IMR-90 (cell line): Measurements from ENCODE around the gene DOCK7. TPM values are rescaled to one million over a fixed set of nuclear protein-coding genes. Genes with fewer than 3 reads are reported as not detected.

Experiments used
- ATAC-seq: fragments of 200-7000 bp; cut with Tn5 transposase; 2 replicates; pipeline ENCODE4 v1.9.1; 2020; ENCODE audit warnings: low read depth, mild to moderate bottlenecking, moderate library complexity
- BruUV-seq: library from RNA; stranded (reverse); fragments of 400-500 nt; replicated peaks from 2 replicates; lab custom pipeline; 2021; lab: Mats Ljungman, UMichigan
- CTCF ChIA-PET: fragments of 300-600 bp; formaldehyde crosslinking; extraction: SDS; loops from one replicate; lab custom pipeline; 2021; ENCODE audit warnings: antibody characterized with exemption; lab: Yijun Ruan, JAX
- POLR2A ChIA-PET: fragments of 300-600 bp; sonication (Branson Sonifier 250); formaldehyde crosslinking; loops from one replicate; lab custom pipeline; 2022; ENCODE audit warnings: antibody characterized with exemption; ENCODE audit not compliant: unreplicated experiment; lab: Charles Lee
- DNase-seq: peaks from one replicate; pipeline ENCODE4 v3.0.0; 2013
- H2AFZ ChIP-seq: replicated peaks from 2 replicates; pipeline ENCODE3; 2013; ENCODE audit warnings: low read length, mild to moderate bottlenecking; ENCODE audit not compliant: poor library complexity
- H2AK5ac ChIP-seq: 2 replicates; pipeline ENCODE4 v1.6.1; 2013; ENCODE audit warnings: low read depth, low read length, inconsistent platforms
- H2AK9ac ChIP-seq: replicated peaks from 2 replicates; pipeline ENCODE3; 2013; ENCODE audit warnings: mild to moderate bottlenecking, low read depth, low read length, moderate library complexity; ENCODE audit not compliant: poor library complexity
- H2BK120ac ChIP-seq: 2 replicates; pipeline ENCODE4 v1.6.1; 2013; ENCODE audit warnings: low read depth, low read length, inconsistent platforms
- H2BK15ac ChIP-seq: 3 replicates; pipeline ENCODE4 v1.6.1; 2013; ENCODE audit warnings: low read depth, low read length, inconsistent platforms
- H2BK20ac ChIP-seq: 2 replicates; pipeline ENCODE4 v1.6.1; 2013; ENCODE audit warnings: low read depth, mild to moderate bottlenecking, inconsistent platforms, low read length, moderate library complexity
- H2BK5ac ChIP-seq: 2 replicates; pipeline ENCODE4 v1.6.1; 2013; ENCODE audit warnings: mild to moderate bottlenecking, low read depth, low read length, inconsistent platforms; ENCODE audit not compliant: poor library complexity, severe bottlenecking
- H3K14ac ChIP-seq: replicated peaks from 2 replicates; pipeline ENCODE4 v1.6.1; 2013; ENCODE audit warnings: low read depth, low read length, inconsistent platforms
- H3K18ac ChIP-seq: 2 replicates; pipeline ENCODE4 v1.6.1; 2013; ENCODE audit warnings: low read depth, low read length, control low read depth
- H3K23ac ChIP-seq: 2 replicates; pipeline ENCODE4 v1.6.1; 2013; ENCODE audit warnings: low read depth, low read length, inconsistent platforms
- H3K27ac ChIP-seq: 2 replicates; pipeline ENCODE4 v1.5.1; 2013; ENCODE audit warnings: mild to moderate bottlenecking, control low read depth, low read length; ENCODE audit not compliant: insufficient read depth
- H3K27me3 ChIP-seq: 2 replicates; pipeline ENCODE4 v1.6.1; 2013; ENCODE audit warnings: low read length; ENCODE audit not compliant: control insufficient read depth, insufficient read depth
- H3K36me3 ChIP-seq: 2 replicates; pipeline ENCODE4 v1.6.1; 2013; ENCODE audit warnings: low read length, mixed read lengths; ENCODE audit not compliant: control insufficient read depth, insufficient read depth
- H3K4ac ChIP-seq: 2 replicates; pipeline ENCODE4 v1.6.1; 2013; ENCODE audit warnings: low read depth, low read length, inconsistent platforms
- H3K4me1 ChIP-seq: 2 replicates; pipeline ENCODE4 v1.6.1; 2013; ENCODE audit warnings: low read length, mixed read lengths; ENCODE audit not compliant: control insufficient read depth, insufficient read depth
- H3K4me2 ChIP-seq: 2 replicates; pipeline ENCODE4 v1.6.1; 2013; ENCODE audit warnings: low read depth, mild to moderate bottlenecking, control low read depth, low read length, moderate library complexity
- H3K4me3 ChIP-seq: 2 replicates; pipeline ENCODE4 v1.5.1; 2013; ENCODE audit warnings: low read depth, mild to moderate bottlenecking, control low read depth, low read length, moderate library complexity; ENCODE audit not compliant: insufficient read depth
- H3K56ac ChIP-seq: 2 replicates; pipeline ENCODE4 v1.6.1; 2013; ENCODE audit warnings: low read length, inconsistent platforms; ENCODE audit not compliant: insufficient read depth; ENCODE audit errors: extremely low read depth
- H3K79me1 ChIP-seq, 2 experiments: 2 replicates each; pipeline ENCODE4 v1.6.1; 2013; ENCODE audit warnings: low read length in 2 of 2, inconsistent platforms in 1 of 2, low read depth in 1 of 2
- H3K9ac ChIP-seq: 2 replicates; pipeline ENCODE4 v1.6.1; 2013; ENCODE audit warnings: low read depth, low read length, control low read depth
- H3K9me1 ChIP-seq: 2 replicates; pipeline ENCODE4 v1.6.1; 2013; ENCODE audit warnings: low read length, inconsistent platforms; ENCODE audit not compliant: insufficient read depth
- H3K9me3 ChIP-seq: 2 replicates; pipeline ENCODE4 v1.6.1; 2013; ENCODE audit warnings: low read length; ENCODE audit not compliant: control insufficient read depth, insufficient read depth
- H4K20me1 ChIP-seq: 2 replicates; pipeline ENCODE4 v1.6.1; 2013; ENCODE audit warnings: low read length, inconsistent platforms; ENCODE audit not compliant: insufficient read depth
- H4K5ac ChIP-seq: 2 replicates; pipeline ENCODE4 v1.6.1; 2013; ENCODE audit warnings: mild to moderate bottlenecking, low read depth, low read length, control low read depth
- H4K8ac ChIP-seq, 2 experiments: 2 replicates each; pipeline ENCODE4 v1.6.1; 2013; ENCODE audit warnings: low read depth in 2 of 2, low read length in 2 of 2, control low read depth in 1 of 2, inconsistent platforms in 1 of 2
- H4K91ac ChIP-seq: 2 replicates; pipeline ENCODE4 v1.6.1; 2013; ENCODE audit warnings: low read depth, low read length, inconsistent platforms; ENCODE audit not compliant: insufficient read depth
- BHLHE40 ChIP-seq: fragments of 150-350 bp; IDR thresholded peaks from 2 replicates; pipeline ENCODE4 v1.6.1; 2016; ENCODE audit warnings: mild to moderate bottlenecking, low read depth, low read length
- CEBPB ChIP-seq: IDR thresholded peaks from 2 replicates; pipeline ENCODE4 v1.6.1; 2012; ENCODE audit warnings: low read depth, low read length, improper control_type of control experiment
- CHD1 ChIP-seq: IDR thresholded peaks from 2 replicates; pipeline ENCODE4 v1.6.1; 2012; ENCODE audit warnings: low read depth, low read length, improper control_type of control experiment
- RAD21 ChIP-seq: IDR thresholded peaks from 2 replicates; pipeline ENCODE4 v1.6.1; 2012; ENCODE audit warnings: low read length, improper control_type of control experiment
- SMC3 ChIP-seq: fragments of 150-350 bp; IDR thresholded peaks from 2 replicates; pipeline ENCODE4 v1.6.1; 2016; ENCODE audit warnings: low read depth, mild to moderate bottlenecking, antibody characterized with exemption, low read length, moderate library complexity
- WGBS, 2 experiments: methylation state at CpG; one replicate each; pipeline versions ENCODE4 v1.1.5 to v1.1.7; 2013; ENCODE audit warnings: missing lambda C conversion rate in 2 of 2; ENCODE audit not compliant: insufficient read length in 1 of 2; ENCODE audit errors: extremely low coverage in 2 of 2; 5-methylcytosine and 5-hydroxymethylcytosine counted together
- dilution Hi-C: fragments of 300-500 bp; cut with HindIII; formaldehyde crosslinking; loops from one replicate; pipeline ENCODE4 v1.14.3; 2018; ENCODE audit warnings: low sequenced_read_pairs; ENCODE audit not compliant: unreplicated experiment
- in situ Hi-C: fragments of 300-500 bp; cut with MboI; formaldehyde crosslinking; loops from 3 replicates; pipeline ENCODE4 v1.14.3; 2019; ENCODE audit warnings: low sequenced_read_pairs, inconsistent platforms, mixed read lengths
- intact Hi-C: fragments of 100-400 bp; cut with micrococcal nuclease; formaldehyde crosslinking; loops from 2 replicates; pipeline ENCODE4 v1.10.0; 2022
- polyA plus RNA-seq, 3 experiments: library from polyadenylated mRNA; depleted of rRNA; stranded (reverse); fragments of >200 nt; gene quantifications; 2 replicates each; pipeline ENCODE4 v1.2.3, GENCODE V29; 2012; ENCODE audit warnings: low replicate concordance in 1 of 3
- total RNA-seq: library from RNA; depleted of rRNA; stranded (reverse); fragments of >200 nt; gene quantifications from 2 replicates; pipeline ENCODE4 v1.2.3, GENCODE V29; 2012
- TF ChIP-seq, protein P1 (sequence below): conservative IDR thresholded peaks from 2 replicates; pipeline ENCODE4 v1.5.1; 2012; ENCODE audit warnings: mild to moderate bottlenecking, low read depth, low read length, improper control_type of control experiment

The DOCK7 gene
- total and polyA plus RNA-seq, 2 of the 4 experiments (the other 2 are of a cell fraction): 38.0 to 97.7 TPM

GRCh38 chr1:62593825-62594394 lies 94.3 kb downstream of the DOCK7 start:
- peak; percentile 20 for DNase-seq
- no peak overlapping the region for H2BK15ac ChIP-seq
- H4K8ac ChIP-seq: no peak overlapping the region; a peak in 1 of 4 replicates
- in situ Hi-C loops (no loop called here), intact Hi-C loops (no loop called here), dilution Hi-C loops (no loop called here)
- H2BK20ac ChIP-seq: no peak overlapping the region
- no peak overlapping the region for H3K18ac ChIP-seq
- H3K79me1 ChIP-seq: peaks cover 20 to 21% of the 10 kb centered on the region in 2 experiments
- no peak overlapping the region for H2AFZ ChIP-seq
- H2AK9ac ChIP-seq: no peak overlapping the region
- no peak overlapping the region for H3K9ac ChIP-seq
- no peak overlapping the region; the same call in 1 of the 2 replicates for H3K56ac ChIP-seq
- H3K4me2 ChIP-seq: no peak overlapping the region
- H2BK5ac ChIP-seq: peak overlapping the region; percentile 76
- H3K27ac ChIP-seq: no peak overlapping the region
- no CpG with 5 or more reads among the region's 2 CpGs for WGBS, 2 experiments
- H3K23ac ChIP-seq: no peak overlapping the region
- H3K9me1 ChIP-seq: no peaks in the 10 kb centered on the region
- CTCF ChIA-PET: no interaction called here
- POLR2A ChIA-PET: no interaction called here
- H4K20me1 ChIP-seq: no peaks in the 10 kb centered on the region
- no peak overlapping the region for H3K4me3 ChIP-seq
- H3K4me1 ChIP-seq: no peaks in the 10 kb centered on the region; the same call in 1 of the 2 replicates
- H2AK5ac ChIP-seq: no peak overlapping the region
- H2BK120ac ChIP-seq: no peak overlapping the region
- no peaks in the 10 kb centered on the region for H3K9me3 ChIP-seq
- H4K91ac ChIP-seq: no peak overlapping the region
- H3K14ac ChIP-seq: no peak overlapping the region
- no peaks in the 10 kb centered on the region for H3K27me3 ChIP-seq
- no TSS peak for BruUV-seq
- TF ChIP-seq SMC3: no peak
- peak; percentile 46; the same call in 1 of the 2 replicates for TF ChIP-seq CEBPB
- TF ChIP-seq CHD1: no peak
- TF ChIP-seq BHLHE40: no peak
- TF ChIP-seq RAD21: no peak
- TF ChIP-seq, protein P1, sequence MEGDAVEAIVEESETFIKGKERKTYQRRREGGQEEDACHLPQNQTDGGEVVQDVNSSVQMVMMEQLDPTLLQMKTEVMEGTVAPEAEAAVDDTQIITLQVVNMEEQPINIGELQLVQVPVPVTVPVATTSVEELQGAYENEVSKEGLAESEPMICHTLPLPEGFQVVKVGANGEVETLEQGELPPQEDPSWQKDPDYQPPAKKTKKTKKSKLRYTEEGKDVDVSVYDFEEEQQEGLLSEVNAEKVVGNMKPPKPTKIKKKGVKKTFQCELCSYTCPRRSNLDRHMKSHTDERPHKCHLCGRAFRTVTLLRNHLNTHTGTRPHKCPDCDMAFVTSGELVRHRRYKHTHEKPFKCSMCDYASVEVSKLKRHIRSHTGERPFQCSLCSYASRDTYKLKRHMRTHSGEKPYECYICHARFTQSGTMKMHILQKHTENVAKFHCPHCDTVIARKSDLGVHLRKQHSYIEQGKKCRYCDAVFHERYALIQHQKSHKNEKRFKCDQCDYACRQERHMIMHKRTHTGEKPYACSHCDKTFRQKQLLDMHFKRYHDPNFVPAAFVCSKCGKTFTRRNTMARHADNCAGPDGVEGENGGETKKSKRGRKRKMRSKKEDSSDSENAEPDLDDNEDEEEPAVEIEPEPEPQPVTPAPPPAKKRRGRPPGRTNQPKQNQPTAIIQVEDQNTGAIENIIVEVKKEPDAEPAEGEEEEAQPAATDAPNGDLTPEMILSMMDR: no peak
- H3K4ac ChIP-seq: no peak overlapping the region
- ATAC-seq: peak; percentile 54
- peak overlapping the region; percentile 66; the same call in 1 of the 2 replicates for H4K5ac ChIP-seq
- H3K36me3 ChIP-seq: 0 out of 2 replicates have a peak, but pooled peaks cover 2% of the 10 kb centered on the region
